WTC11 (cell line): ENCODE data around the gene PIGS. TPM values are rescaled to one million over a fixed set of nuclear protein-coding genes. Genes with fewer than 3 reads are reported as not detected.

Source experiments
- ATAC-seq: fragments of 200-7000 bp; cut with Tn5 transposase; 2 replicates; pipeline ENCODE4 v1.10.0; 2021; ENCODE audit warnings: mild to moderate bottlenecking, moderate library complexity
- CTCF ChIA-PET: fragments of 300-600 bp; sonication (Branson Sonifier 250); formaldehyde crosslinking; loops from one replicate; lab custom pipeline; 2021; ENCODE audit warnings: antibody characterized with exemption; lab: Charles Lee
- POLR2A ChIA-PET: fragments of 350-600 bp; sonication (Branson Sonifier 250); formaldehyde crosslinking; loops from one replicate; lab custom pipeline; 2021; ENCODE audit warnings: antibody characterized with exemption; lab: Charles Lee
- DNase-seq: peaks from one replicate; pipeline ENCODE4 v3.0.0; 2021; ENCODE audit warnings: low spot score
- H3K27ac Mint-ChIP-seq: 2 replicates; pipeline ENCODE4 v1.8.0; 2021; ENCODE audit warnings: mixed read lengths
- H3K27me3 Mint-ChIP-seq: 2 replicates; pipeline ENCODE4 v1.8.0; 2021; ENCODE audit warnings: low read depth, mild to moderate bottlenecking, moderate library complexity, mixed read lengths
- H3K36me3 Mint-ChIP-seq: 2 replicates; pipeline ENCODE4 v1.8.0; 2021; ENCODE audit warnings: mixed read lengths
- H3K4me1 Mint-ChIP-seq: 2 replicates; pipeline ENCODE4 v1.8.0; 2022; ENCODE audit warnings: mixed read lengths
- H3K4me3 Mint-ChIP-seq: 2 replicates; pipeline ENCODE4 v1.8.0; 2021; ENCODE audit warnings: mild to moderate bottlenecking, moderate library complexity, mixed read lengths
- H3K9me3 Mint-ChIP-seq: 2 replicates; pipeline ENCODE4 v1.8.0; 2021; ENCODE audit warnings: mixed read lengths
- AR ChIP-seq: fragments of 250-450 bp; sonication (Bioruptor Pico); IDR thresholded peaks from 2 replicates; pipeline ENCODE4 v1.9.0; 2021; ENCODE audit warnings: mild to moderate bottlenecking
- CDX4 ChIP-seq: fragments of 250-450 bp; sonication (Bioruptor Pico); IDR thresholded peaks from 2 replicates; pipeline ENCODE4 v1.9.0; 2021; ENCODE audit warnings: moderate library complexity, mild to moderate bottlenecking, inconsistent platforms, borderline replicate concordance
- ELF4 ChIP-seq: sonication (generic); formaldehyde crosslinking; IDR thresholded peaks from 2 replicates; pipeline ENCODE4 v1.8.1; 2022; ENCODE audit warnings: low read depth, mild to moderate bottlenecking, moderate library complexity, missing genetic modification reagents
- EMX1 ChIP-seq: fragments of 250-450 bp; sonication (Bioruptor Pico); IDR thresholded peaks from 2 replicates; pipeline ENCODE4 v1.8.0; 2021; ENCODE audit warnings: mild to moderate bottlenecking
- GABPB1 ChIP-seq: sonication (generic); formaldehyde crosslinking; IDR thresholded peaks from 2 replicates; pipeline ENCODE4 v1.8.1; 2023; ENCODE audit warnings: mild to moderate bottlenecking, missing genetic modification reagents
- HMGA2 ChIP-seq: fragments of 250-450 bp; sonication (Bioruptor Pico); IDR thresholded peaks from 2 replicates; pipeline ENCODE4 v1.4.0; 2021; ENCODE audit warnings: mild to moderate bottlenecking, moderate library complexity
- IRF1 ChIP-seq: sonication (generic); formaldehyde crosslinking; IDR thresholded peaks from 2 replicates; pipeline ENCODE4 v1.8.0; 2023; ENCODE audit warnings: missing genetic modification reagents
- IRF2 ChIP-seq: sonication (generic); formaldehyde crosslinking; IDR thresholded peaks from 2 replicates; pipeline ENCODE4 v1.8.0; 2022; ENCODE audit warnings: low read depth, missing genetic modification reagents, borderline replicate concordance
- JUN ChIP-seq: sonication (generic); formaldehyde crosslinking; IDR thresholded peaks from 2 replicates; pipeline ENCODE4 v1.8.0; 2023; ENCODE audit warnings: mild to moderate bottlenecking, missing genetic modification reagents
- KAT7 ChIP-seq: sonication (generic); formaldehyde crosslinking; IDR thresholded peaks from 2 replicates; pipeline ENCODE4 v1.8.1; 2023; ENCODE audit warnings: missing genetic modification reagents, mild to moderate bottlenecking, borderline replicate concordance
- MYBL2 ChIP-seq: sonication (generic); formaldehyde crosslinking; IDR thresholded peaks from 2 replicates; pipeline ENCODE4 v1.8.1; 2023; ENCODE audit warnings: mild to moderate bottlenecking, moderate library complexity, missing genetic modification reagents
- NFATC4 ChIP-seq: fragments of 250-450 bp; sonication (Bioruptor Pico); IDR thresholded peaks from 2 replicates; pipeline ENCODE4 v1.9.0; 2021; ENCODE audit warnings: mild to moderate bottlenecking
- OVOL2 ChIP-seq: fragments of 250-450 bp; sonication (Bioruptor Pico); IDR thresholded peaks from 2 replicates; pipeline ENCODE4 v1.9.0; 2021; ENCODE audit warnings: mild to moderate bottlenecking, borderline replicate concordance
- RELA ChIP-seq: sonication (generic); formaldehyde crosslinking; IDR thresholded peaks from 2 replicates; pipeline ENCODE4 v1.8.1; 2022; ENCODE audit warnings: missing genetic modification reagents, mild to moderate bottlenecking, borderline replicate concordance
- SMAD3 ChIP-seq: sonication (generic); formaldehyde crosslinking; IDR thresholded peaks from 2 replicates; pipeline ENCODE4 v1.8.0; 2022; ENCODE audit warnings: missing genetic modification reagents, mild to moderate bottlenecking, borderline replicate concordance
- SMAD4 ChIP-seq: sonication (generic); formaldehyde crosslinking; IDR thresholded peaks from 2 replicates; pipeline ENCODE4 v1.8.0; 2022; ENCODE audit warnings: mild to moderate bottlenecking, missing genetic modification reagents
- SOX15 ChIP-seq: fragments of 250-450 bp; sonication (Bioruptor Pico); IDR thresholded peaks from 2 replicates; pipeline ENCODE4 v1.9.0; 2021; ENCODE audit warnings: mild to moderate bottlenecking
- TEAD4 ChIP-seq: sonication (generic); formaldehyde crosslinking; IDR thresholded peaks from 2 replicates; pipeline ENCODE4 v1.8.0; 2022; ENCODE audit warnings: mild to moderate bottlenecking, missing genetic modification reagents
- USF2 ChIP-seq: sonication (generic); formaldehyde crosslinking; IDR thresholded peaks from 2 replicates; pipeline ENCODE4 v1.8.1; 2023; ENCODE audit warnings: mild to moderate bottlenecking, missing genetic modification reagents, moderate library complexity
- ZBTB21 ChIP-seq: sonication (generic); formaldehyde crosslinking; IDR thresholded peaks from 2 replicates; pipeline ENCODE4 v1.8.1; 2023; ENCODE audit warnings: mild to moderate bottlenecking, missing genetic modification reagents, borderline replicate concordance
- ZNF138 ChIP-seq: sonication (generic); formaldehyde crosslinking; conservative IDR thresholded peaks from 2 replicates; pipeline ENCODE4 v1.8.1; 2022; ENCODE audit warnings: mild to moderate bottlenecking, moderate library complexity, missing genetic modification reagents
- ZNF281 ChIP-seq: sonication (generic); formaldehyde crosslinking; IDR thresholded peaks from 2 replicates; pipeline ENCODE4 v1.8.0; 2023; ENCODE audit warnings: mild to moderate bottlenecking, missing genetic modification reagents
- ZNF396 ChIP-seq: fragments of 250-450 bp; sonication (Bioruptor Pico); IDR thresholded peaks from 2 replicates; pipeline ENCODE4 v1.8.0; 2021; ENCODE audit warnings: mild to moderate bottlenecking, moderate library complexity, borderline replicate concordance
- ZNF532 ChIP-seq: fragments of 250-450 bp; sonication (Bioruptor Pico); IDR thresholded peaks from 2 replicates; pipeline ENCODE4 v1.9.0; 2021; ENCODE audit warnings: mild to moderate bottlenecking, borderline replicate concordance
- total RNA-seq: library from RNA; stranded (reverse); gene quantifications from 3 replicates; pipeline ENCODE4 v1.2.3, GENCODE V29; 2021

PIGS gene
- total RNA-seq, 1 experiment from 2014 or later = 50.6 TPM

GRCh38 chr17:28530250-28530649, 41.1 kb downstream of the PIGS start:
- POLR2A ChIA-PET = no interaction called here
- H3K36me3 Mint-ChIP-seq = no peaks in the 10 kb centered on the region
- no peaks in the 10 kb centered on the region for H3K4me1 Mint-ChIP-seq
- no peak overlapping the region for H3K4me3 Mint-ChIP-seq
- CTCF ChIA-PET = no interaction called here
- TF ChIP-seq CDX4 (CRISPR knock-in tag) (no peak), HMGA2 (no peak), KAT7 (CRISPR knock-in tag) (no peak), ZBTB21 (no peak), TEAD4 (CRISPR knock-in tag) (no peak), ZNF396 (CRISPR knock-in tag) (no peak), IRF2 (CRISPR knock-in tag) (no peak), NFATC4 (CRISPR knock-in tag) (no peak), AR (CRISPR knock-in tag) (no peak), ELF4 (CRISPR knock-in tag) (no peak), JUN (CRISPR knock-in tag) (no peak), ZNF532 (no peak), SOX15 (CRISPR knock-in tag) (no peak)
- TF ChIP-seq, all 79 proteins: peak for 0
- ATAC-seq = no peak
- no peak for DNase-seq
- Mint-ChIP-seq H3K27me3 (no peaks in the 10 kb centered on the region), H3K27ac (no peak overlapping the region), H3K9me3 (no peaks in the 10 kb centered on the region)

- TF ChIP-seq EMX1 (CRISPR knock-in tag) (no peak), MYBL2 (CRISPR knock-in tag) (no peak), ZNF281 (CRISPR knock-in tag) (no peak), IRF1 (no peak), OVOL2 (no peak), USF2 (no peak), SMAD4 (CRISPR knock-in tag) (no peak), GABPB1 (CRISPR knock-in tag) (no peak), ZNF138 (CRISPR knock-in tag) (no peak), RELA (CRISPR knock-in tag) (no peak), SMAD3 (CRISPR knock-in tag) (no peak)
- no peak overlapping the region for H3K4me3 Mint-ChIP-seq
- DNase-seq (no peak), ATAC-seq (no peak)
- no peaks in the 10 kb centered on the region for H3K9me3 Mint-ChIP-seq
- H3K27ac Mint-ChIP-seq = no peak overlapping the region
- ChIA-PET CTCF (interaction anchor here (0.7 kb wide), 2 partner anchors 12 to 21 kb away, joined by 3 to 4 read pairs; no protein-coding TSS in a partner anchor), POLR2A (no interaction called here)
- H3K4me1 Mint-ChIP-seq = no peaks in the 10 kb centered on the region
- H3K27me3 Mint-ChIP-seq = no peaks in the 10 kb centered on the region
- no peaks in the 10 kb centered on the region for H3K36me3 Mint-ChIP-seq
These were observed 42.3 kb downstream of the PIGS start for GRCh38 chr17:28529013-28529400.
